Measurements from ENCODE around the gene PLXDC2.

The PLXDC2 gene

DNA sequence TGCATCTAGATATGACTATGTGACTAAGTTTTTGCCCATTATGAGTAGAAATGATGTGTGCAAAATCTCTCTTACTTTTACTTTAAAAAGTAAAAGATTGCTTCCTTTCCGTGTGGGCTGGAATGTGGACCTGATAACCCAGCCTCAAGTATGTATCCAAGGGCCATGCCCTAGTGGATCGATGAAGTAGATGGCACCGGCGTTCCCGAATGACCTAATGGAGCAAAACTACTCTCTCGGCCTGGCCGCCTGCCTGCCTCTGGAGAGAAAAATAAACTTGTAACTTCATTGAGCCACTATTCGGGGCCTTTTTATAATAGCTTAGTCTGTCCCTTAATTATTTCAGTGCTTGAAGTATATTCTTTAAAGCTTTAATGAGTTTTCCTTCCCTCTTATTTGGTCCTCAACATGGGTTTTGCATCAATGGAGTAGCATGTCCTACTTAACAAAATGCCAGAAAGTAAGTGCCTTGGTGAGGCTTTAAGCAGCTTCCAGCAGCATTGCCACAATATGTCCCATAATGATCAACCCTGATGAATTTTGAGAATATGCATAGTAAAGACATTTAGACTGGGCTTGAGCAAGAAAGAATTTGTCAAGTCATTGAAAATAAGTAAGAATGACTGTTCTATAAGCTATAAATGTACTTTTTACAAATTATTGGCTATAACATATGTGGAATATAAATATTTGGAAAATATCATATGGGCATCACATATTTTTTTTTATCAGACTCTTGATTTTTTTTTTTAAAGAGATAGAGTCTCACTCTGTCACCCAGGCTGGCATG lies 61.4 kb downstream of the PLXDC2 start:
- TF ChIP-seq, protein P1, sequence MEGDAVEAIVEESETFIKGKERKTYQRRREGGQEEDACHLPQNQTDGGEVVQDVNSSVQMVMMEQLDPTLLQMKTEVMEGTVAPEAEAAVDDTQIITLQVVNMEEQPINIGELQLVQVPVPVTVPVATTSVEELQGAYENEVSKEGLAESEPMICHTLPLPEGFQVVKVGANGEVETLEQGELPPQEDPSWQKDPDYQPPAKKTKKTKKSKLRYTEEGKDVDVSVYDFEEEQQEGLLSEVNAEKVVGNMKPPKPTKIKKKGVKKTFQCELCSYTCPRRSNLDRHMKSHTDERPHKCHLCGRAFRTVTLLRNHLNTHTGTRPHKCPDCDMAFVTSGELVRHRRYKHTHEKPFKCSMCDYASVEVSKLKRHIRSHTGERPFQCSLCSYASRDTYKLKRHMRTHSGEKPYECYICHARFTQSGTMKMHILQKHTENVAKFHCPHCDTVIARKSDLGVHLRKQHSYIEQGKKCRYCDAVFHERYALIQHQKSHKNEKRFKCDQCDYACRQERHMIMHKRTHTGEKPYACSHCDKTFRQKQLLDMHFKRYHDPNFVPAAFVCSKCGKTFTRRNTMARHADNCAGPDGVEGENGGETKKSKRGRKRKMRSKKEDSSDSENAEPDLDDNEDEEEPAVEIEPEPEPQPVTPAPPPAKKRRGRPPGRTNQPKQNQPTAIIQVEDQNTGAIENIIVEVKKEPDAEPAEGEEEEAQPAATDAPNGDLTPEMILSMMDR (IDR thresholded peaks at IDR 0.05; ENCODE audit: low read depth, low read length, missing control alignments): no peak
- H3K4me3 ChIP-seq (replicated peaks; ENCODE audit: low read depth, low read length): no peak overlapping the region

DNA sequence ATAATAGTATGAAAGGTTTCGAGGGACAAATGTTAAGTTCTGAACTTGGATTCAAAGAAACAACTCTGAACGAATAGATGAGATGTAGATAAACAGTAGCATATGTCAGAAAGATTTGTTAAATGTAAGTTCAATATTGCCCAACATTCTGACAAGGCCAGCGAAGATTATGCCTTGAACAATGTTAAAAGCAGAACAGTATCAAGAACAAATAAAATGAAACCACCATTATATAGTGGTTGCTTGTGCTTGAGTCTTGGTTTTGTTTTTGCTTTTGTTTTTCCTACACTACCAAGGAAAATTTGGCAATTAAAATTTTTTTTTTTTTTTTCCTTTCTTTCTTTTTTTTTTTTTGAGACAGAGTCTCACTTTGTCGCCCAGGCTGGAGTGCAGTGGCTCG lies 66.4 kb downstream of the PLXDC2 start:
- DNase-seq (ENCODE audit: extremely low read depth, low read depth): no peak
- no peak overlapping the region for H3K4me3 ChIP-seq (replicated peaks; ENCODE audit: low read depth, low read length)
- TF ChIP-seq, protein P1 (IDR thresholded peaks at IDR 0.05; ENCODE audit: low read depth, low read length, missing control alignments): no peak

More for the DNA sequence above, 61.4 kb downstream of the PLXDC2 start:
- no peak for DNase-seq (ENCODE audit: extremely low read depth, low read depth)

DNA sequence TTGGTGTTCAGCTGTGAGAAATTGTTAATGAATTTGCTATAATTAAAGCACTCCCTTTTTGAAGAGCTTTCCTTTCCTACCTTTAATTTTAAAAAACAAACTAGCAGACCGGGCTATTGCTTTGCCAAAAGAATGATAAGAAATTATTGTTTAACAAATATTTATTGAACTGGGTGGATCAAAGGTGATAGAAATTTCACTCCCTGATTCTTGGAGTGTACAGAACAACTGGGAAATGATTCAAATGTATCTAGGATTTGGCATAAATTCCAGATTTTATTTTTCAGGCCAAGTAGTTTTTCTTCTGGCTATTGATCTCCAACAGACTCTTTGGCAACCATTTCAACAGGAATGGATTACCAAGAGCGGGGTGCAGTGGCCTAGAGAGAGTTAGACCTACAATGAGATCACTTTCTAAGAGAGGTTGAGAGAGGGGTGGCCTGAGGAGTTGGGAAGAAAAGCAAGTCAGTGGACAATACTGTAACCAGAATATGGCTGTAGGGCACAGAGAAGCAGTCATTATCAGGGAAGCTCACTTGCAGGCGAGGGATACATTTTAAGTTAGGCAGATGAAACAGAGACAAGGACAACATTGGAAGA lies 71.9 kb downstream of the PLXDC2 start:
- no peak overlapping the region for H3K4me3 ChIP-seq (replicated peaks; ENCODE audit: low read depth, low read length)
- DNase-seq (ENCODE audit: extremely low read depth, low read depth): no peak
- TF ChIP-seq, protein P1 (IDR thresholded peaks at IDR 0.05; ENCODE audit: low read depth, low read length, missing control alignments): no peak

DNA sequence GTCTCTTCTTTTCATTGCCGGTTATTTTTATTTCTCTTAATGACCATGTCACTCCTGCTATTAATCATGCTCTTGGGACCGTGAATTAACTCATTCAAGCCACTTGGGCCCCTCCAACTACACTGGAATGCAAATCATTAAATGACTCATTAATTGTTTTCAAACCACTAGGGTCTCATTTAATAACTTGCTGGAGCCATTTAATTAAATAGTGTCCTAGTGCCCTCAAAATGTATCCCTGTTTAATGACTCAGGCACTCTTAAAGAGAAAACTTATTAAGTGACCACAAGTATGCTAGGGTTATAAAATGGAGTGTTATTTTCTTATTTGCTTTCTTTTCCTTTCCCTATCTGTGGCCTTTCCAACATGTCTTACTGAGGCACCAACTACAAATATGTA lies 73.0 kb downstream of the PLXDC2 start:
- DNase-seq (ENCODE audit: extremely low read depth, low read depth): no peak
- H3K4me3 ChIP-seq (replicated peaks; ENCODE audit: low read depth, low read length): no peak overlapping the region
- TF ChIP-seq, protein P1 (IDR thresholded peaks at IDR 0.05; ENCODE audit: low read depth, low read length, missing control alignments): no peak

DNA sequence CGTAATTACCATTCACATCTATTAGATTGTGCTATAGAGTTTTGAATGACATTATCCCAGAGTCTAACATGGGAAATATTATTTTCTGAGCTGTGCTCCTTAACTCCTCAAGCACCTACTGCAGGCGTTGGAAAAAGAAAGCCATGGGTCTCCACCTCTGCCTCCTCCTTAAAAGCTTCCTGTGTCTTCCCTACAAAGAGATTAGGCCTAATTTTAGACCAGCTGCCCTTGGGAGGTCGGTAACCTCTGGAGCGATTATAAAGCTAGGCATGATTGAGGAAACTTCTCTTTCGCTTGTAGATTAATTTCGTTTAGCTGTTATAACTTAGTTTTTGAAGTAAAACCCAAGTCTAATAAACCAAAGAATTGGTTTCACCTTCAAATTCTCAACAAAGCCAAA lies 75.2 kb downstream of the PLXDC2 start:
- DNase-seq (ENCODE audit: extremely low read depth, low read depth): no peak
- TF ChIP-seq, protein P1 (IDR thresholded peaks at IDR 0.05; ENCODE audit: low read depth, low read length, missing control alignments): no peak
- H3K4me3 ChIP-seq (replicated peaks; ENCODE audit: low read depth, low read length): no peak overlapping the region

DNA sequence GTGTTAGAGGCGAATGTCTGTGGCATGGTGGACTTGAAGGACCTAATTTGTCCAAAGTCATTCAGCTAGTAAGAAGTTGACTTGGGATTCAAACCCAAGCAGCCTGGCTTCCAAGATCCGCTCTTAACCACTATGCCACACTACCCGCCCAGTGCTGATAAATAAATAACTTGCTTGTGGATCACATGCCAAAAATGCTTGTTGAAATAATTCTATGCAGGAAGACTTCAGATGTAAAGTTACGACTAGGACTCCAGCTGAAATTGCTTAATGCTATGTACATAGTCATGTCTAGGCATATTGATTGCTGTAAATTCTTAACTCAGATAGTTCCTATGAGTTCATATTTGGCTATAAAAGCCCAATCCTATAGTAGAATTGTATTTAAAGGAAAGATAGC lies 76.0 kb downstream of the PLXDC2 start:
- no peak for DNase-seq (ENCODE audit: extremely low read depth, low read depth)
- TF ChIP-seq, protein P1 (IDR thresholded peaks at IDR 0.05; ENCODE audit: low read depth, low read length, missing control alignments): no peak
- H3K4me3 ChIP-seq (replicated peaks; ENCODE audit: low read depth, low read length): no peak overlapping the region

All from HFF-Myc (cell line).